Activated CD4-positive, alpha-beta memory T cell treated with anti-CD3 and anti-CD28 coated beads for 36 hours (primary cell): Measurements from ENCODE around the gene WDFY1. TPM values are rescaled to one million over a fixed set of nuclear protein-coding genes. Genes with fewer than 3 reads are reported as not detected.

Source experiments
- CTCF ChIA-PET: fragments of 350-600 bp; sonication (Branson Sonifier 250); formaldehyde crosslinking; loops from one replicate; lab custom pipeline; 2021; ENCODE audit warnings: antibody characterized with exemption, inconsistent platforms; lab: Charles Lee
- POLR2A ChIA-PET: fragments of 350-600 bp; sonication (Branson Sonifier 250); formaldehyde crosslinking; loops from one replicate; lab custom pipeline; 2021; ENCODE audit warnings: antibody characterized with exemption; lab: Charles Lee
- DNase-seq: peaks from one replicate; pipeline ENCODE4 v3.0.0-alpha.2; 2020
- H3K27ac Mint-ChIP-seq: one replicate; pipeline ENCODE4 v1.8.0; 2021; ENCODE audit warnings: mixed read lengths
- H3K27me3 Mint-ChIP-seq: one replicate; pipeline ENCODE4 v1.8.0; 2021; ENCODE audit warnings: mixed read lengths
- H3K36me3 Mint-ChIP-seq: one replicate; pipeline ENCODE4 v1.8.0; 2021; ENCODE audit warnings: mixed read lengths
- H3K4me1 Mint-ChIP-seq: one replicate; pipeline ENCODE4 v1.8.0; 2021; ENCODE audit warnings: low read depth, mixed read lengths
- H3K4me3 Mint-ChIP-seq: one replicate; pipeline ENCODE4 v1.8.0; 2021; ENCODE audit warnings: mild to moderate bottlenecking, mixed read lengths
- H3K9me3 Mint-ChIP-seq: one replicate; pipeline ENCODE4 v1.8.0; 2021; ENCODE audit warnings: mixed read lengths
- intact Hi-C: fragments of 100-400 bp; cut with micrococcal nuclease; formaldehyde crosslinking; loops from one replicate; pipeline ENCODE4 v1.15.1; 2023
- total RNA-seq, 2 experiments: library from RNA; stranded (reverse); gene quantifications; one replicate each; pipeline ENCODE4 v1.2.3, GENCODE V29; 2021

The WDFY1 gene
- total RNA-seq, 2 experiments from 2014 or later = 48.7 to 50.1 TPM

DNA sequence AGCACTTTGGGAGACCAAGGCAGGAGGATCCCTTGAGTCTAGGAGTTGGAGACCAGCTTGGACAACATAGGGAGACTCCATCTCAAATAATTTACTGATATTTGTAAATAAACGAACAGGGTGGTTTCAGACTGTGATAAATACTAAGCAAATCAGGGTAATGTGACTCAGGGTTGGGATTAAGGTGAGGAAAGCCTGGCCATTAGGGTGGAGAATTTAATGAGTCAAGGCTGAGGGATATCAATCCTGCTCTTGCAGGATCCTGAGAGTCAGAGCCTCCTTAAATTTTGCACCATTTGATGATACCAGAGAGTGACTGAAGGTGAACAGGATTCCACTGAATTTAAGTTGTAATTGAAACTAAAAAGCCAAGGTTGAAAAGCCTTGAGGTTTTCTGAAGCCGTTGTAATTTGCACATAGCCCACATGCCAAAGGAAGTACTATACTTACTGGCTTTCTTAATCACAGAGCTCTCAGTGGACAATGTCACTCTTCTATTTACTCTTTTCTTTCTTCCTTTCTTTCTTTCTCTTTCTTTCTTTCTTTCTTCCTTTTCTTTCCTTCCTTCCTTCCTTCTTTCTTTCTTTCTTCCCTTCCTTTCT lies 79.1 kb downstream of the WDFY1 start:
- intact Hi-C loops = no loop called here
- Mint-ChIP-seq H3K4me3 (no peak overlapping the region), H3K4me1 (peaks cover 18% of the 10 kb centered on the region), H3K27ac (no peak overlapping the region), H3K27me3 (no peaks in the 10 kb centered on the region), H3K36me3 (peaks cover 5% of the 10 kb centered on the region), H3K9me3 (no peaks in the 10 kb centered on the region)
- POLR2A ChIA-PET = no interaction called here
- no peak for DNase-seq
- CTCF ChIA-PET = no interaction called here

DNA sequence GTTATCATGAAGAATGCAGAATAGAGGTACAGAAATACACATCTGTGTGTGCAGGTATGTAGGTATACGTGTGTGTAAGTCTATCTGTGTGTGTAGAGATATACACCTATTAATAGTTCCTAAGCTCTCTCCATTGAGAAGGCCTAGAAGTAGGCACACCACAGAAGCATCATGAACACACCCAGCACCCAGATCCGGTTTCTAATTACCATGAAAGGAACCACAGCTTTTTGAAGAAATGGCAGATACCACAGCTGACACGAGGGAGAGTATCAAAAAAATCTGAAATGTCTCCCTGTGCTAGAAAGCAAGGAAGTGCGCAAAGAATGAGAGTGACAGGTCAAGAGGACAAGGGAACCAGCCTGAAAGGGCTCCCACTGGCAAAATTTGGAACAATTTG lies 80.0 kb downstream of the WDFY1 start:
- POLR2A ChIA-PET = no interaction called here
- Mint-ChIP-seq H3K9me3 (no peaks in the 10 kb centered on the region), H3K27ac (no peak overlapping the region), H3K36me3 (peaks cover 5% of the 10 kb centered on the region), H3K27me3 (no peaks in the 10 kb centered on the region), H3K4me1 (peaks cover 18% of the 10 kb centered on the region), H3K4me3 (no peak overlapping the region)
- no peak for DNase-seq
- intact Hi-C loops = no loop called here
- CTCF ChIA-PET = no interaction called here

DNA sequence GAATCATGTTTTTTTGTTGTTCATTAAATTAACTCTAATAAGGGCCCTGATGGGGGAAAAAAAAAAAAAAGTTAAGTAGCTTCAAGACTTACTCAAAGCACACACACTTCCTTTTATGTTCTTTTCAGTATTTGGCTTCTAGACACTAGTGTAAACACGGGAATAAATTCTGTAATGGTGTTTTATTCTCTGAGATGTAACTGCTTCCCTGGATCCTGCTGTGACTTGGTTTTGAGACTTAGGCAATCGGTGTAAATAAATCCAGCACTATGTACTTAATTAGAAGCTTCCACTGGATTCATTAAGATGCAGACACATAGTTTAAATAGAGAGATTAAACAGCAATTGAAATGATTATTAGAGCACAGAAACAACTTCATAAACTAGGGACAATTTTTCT lies 81.6 kb downstream of the WDFY1 start:
- DNase-seq = no peak
- Mint-ChIP-seq H3K27me3 (no peaks in the 10 kb centered on the region), H3K36me3 (no peaks in the 10 kb centered on the region), H3K27ac (no peak overlapping the region), H3K4me3 (no peak overlapping the region), H3K9me3 (no peaks in the 10 kb centered on the region), H3K4me1 (peaks cover 18% of the 10 kb centered on the region)
- intact Hi-C loops = no loop called here
- POLR2A ChIA-PET = no interaction called here
- CTCF ChIA-PET = no interaction called here

DNA sequence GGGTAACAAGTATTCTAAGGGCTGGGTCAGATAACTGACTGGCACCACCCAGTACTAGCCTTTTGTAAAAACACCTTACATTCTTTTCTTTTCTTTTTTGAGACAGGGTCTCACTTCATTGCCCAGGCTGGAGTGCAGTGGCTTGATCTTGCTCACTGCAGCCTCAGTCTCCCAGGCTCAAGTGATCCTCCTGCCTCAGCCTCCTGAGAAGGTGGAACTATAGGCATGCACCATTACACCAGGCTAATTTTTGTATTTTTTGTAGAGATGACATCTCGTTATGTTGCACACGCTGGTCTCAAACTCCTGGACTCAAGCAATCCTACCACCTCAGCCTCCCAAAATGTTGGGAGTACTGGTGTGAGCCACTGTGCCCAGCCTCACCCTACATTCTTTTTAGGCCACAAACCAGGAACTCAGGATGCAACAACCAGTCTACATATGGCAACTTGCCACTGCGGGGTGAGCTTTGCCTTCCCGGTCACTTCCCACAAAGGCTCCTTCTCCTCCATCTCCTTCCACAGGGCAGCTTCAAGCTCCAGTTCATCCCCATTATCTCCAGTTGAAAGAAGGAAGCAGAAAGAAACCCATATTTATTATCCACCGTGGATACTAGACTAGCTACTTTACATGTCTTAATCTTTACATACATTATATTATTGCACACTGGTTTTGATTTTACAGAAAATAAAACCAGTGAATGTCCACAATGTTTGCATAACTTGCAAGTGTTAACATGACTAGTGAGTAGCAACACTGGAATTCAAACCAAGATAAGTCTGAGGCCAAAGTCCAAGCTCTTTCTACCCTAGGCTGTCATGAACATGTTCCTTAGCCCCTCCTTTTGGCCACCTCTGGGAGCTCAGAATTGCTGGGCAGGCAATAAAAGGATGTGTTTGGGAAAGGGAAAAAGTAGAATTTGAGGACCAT lies 84.1 kb downstream of the WDFY1 start:
- intact Hi-C loops = no loop called here
- peaks cover under 1% of the 10 kb centered on the region for H3K36me3 Mint-ChIP-seq
- no peak overlapping the region for H3K27ac Mint-ChIP-seq
- ChIA-PET POLR2A (interaction anchor here (0.6 kb wide), 1 partner anchor 332 kb away, joined by 3 read pairs; no protein-coding TSS in a partner anchor), CTCF (interaction anchor here (0.7 kb wide), 1 partner anchor 206 kb away, joined by 3 read pairs; no protein-coding TSS in a partner anchor)
- DNase-seq = no peak
- H3K4me3 Mint-ChIP-seq = no peak overlapping the region
- peaks cover 11% of the 10 kb centered on the region for H3K4me1 Mint-ChIP-seq
- no peaks in the 10 kb centered on the region for H3K27me3 Mint-ChIP-seq
- no peaks in the 10 kb centered on the region for H3K9me3 Mint-ChIP-seq

DNA sequence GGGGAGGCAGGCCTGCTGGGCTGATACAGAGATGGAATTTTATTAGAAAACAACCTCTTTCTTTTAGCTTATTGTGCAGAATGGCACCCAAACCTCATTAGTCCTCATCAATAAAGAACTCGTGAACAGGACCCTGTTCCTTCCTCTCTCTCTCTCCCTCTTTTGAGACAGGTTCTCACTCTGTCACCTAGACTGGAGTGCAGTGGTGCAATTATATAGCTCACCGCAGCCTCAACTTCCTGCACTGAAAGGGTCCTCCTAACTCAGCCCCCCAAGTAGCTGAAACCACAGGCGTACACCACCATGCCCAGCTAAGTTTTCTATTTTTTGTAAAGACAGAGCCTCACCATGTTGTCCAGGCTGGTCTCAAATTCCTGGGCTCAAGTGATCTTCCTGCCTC lies 86.1 kb downstream of the WDFY1 start:
- H3K27me3 Mint-ChIP-seq = no peaks in the 10 kb centered on the region
- ChIA-PET CTCF (no interaction called here), POLR2A (no interaction called here)
- DNase-seq = no peak
- H3K36me3 Mint-ChIP-seq = peaks cover 3% of the 10 kb centered on the region
- no peak overlapping the region for H3K27ac Mint-ChIP-seq
- intact Hi-C loops = no loop called here
- no peaks in the 10 kb centered on the region for H3K9me3 Mint-ChIP-seq
- H3K4me1 Mint-ChIP-seq = no peaks in the 10 kb centered on the region
- H3K4me3 Mint-ChIP-seq = no peak overlapping the region

DNA sequence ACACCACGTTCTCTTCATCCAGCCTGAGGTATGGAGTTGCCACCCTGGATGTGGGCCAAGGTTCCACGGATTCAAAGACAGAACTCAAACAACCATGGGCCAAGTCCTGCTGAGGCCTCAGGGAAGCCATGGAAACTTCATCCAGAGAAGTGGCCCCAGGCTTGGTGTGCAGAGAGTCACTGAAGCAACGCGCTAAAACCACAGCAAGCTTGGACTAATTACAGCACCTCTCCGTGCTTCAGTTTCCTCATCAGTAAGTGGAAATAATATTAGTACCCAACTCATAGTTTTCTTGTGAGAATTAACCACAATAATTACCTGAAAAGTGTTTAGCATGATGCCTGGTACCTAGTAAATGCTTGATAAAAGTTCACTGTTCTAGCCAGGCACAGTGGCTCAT lies 88.6 kb downstream of the WDFY1 start:
- Mint-ChIP-seq H3K9me3 (no peaks in the 10 kb centered on the region), H3K4me1 (peaks cover under 1% of the 10 kb centered on the region), H3K27ac (no peak overlapping the region), H3K36me3 (peaks cover 9% of the 10 kb centered on the region), H3K4me3 (no peak overlapping the region), H3K27me3 (no peaks in the 10 kb centered on the region)
- CTCF ChIA-PET = no interaction called here
- intact Hi-C loops = no loop called here
- DNase-seq = no peak
- POLR2A ChIA-PET = no interaction called here

DNA sequence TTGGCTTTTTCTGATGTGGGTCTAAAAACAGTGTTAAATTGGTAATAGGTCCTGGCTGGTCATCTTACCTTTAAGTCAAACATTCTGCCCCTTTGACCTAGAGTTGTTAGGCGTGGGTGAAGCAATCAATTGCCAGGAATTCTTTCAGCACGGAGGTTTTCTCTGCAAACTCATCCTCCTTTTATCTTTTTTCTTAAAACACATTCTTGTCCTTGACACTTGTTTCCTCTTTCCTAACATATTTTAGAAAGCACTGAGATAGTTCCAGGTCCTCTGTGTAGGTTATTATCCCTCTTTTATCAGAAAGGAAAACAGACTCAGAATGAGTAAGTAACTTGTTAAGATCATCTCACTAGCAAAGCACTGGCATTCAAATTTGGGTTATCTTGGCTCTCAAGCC lies 89.1 kb downstream of the WDFY1 start:
- intact Hi-C loops = no loop called here
- H3K27ac Mint-ChIP-seq = no peak overlapping the region

DNA sequence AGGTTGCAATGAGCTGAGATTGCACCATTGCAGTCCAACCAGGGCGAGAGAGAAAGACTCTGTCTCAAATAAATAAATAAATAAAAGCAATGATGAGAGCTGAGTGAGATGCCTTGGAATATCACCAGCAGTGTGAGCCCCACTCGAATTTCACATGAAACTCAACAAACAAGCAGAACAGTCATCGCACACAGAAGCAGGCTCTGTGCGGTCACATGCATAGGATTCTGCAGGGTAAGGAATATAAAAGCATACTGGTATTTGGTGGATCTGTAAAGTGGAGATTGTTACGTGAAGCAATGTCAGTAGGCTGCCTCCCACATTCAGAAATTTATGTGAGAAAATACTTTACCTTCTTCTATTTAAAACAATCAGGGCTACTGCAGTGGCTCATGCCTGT lies 89.7 kb downstream of the WDFY1 start:
- DNase-seq = no peak
- no peaks in the 10 kb centered on the region for H3K9me3 Mint-ChIP-seq
- CTCF ChIA-PET = no interaction called here
- no peak overlapping the region for H3K27ac Mint-ChIP-seq
- POLR2A ChIA-PET = no interaction called here
- H3K4me1 Mint-ChIP-seq = peaks cover 4% of the 10 kb centered on the region
- no peaks in the 10 kb centered on the region for H3K27me3 Mint-ChIP-seq
- H3K4me3 Mint-ChIP-seq = no peak overlapping the region
- intact Hi-C loops = no loop called here
- H3K36me3 Mint-ChIP-seq = peaks cover 19% of the 10 kb centered on the region

More for the DNA sequence above, 89.1 kb downstream of the WDFY1 start:
- H3K4me1 Mint-ChIP-seq = peaks cover 4% of the 10 kb centered on the region
- no peak for DNase-seq
- POLR2A ChIA-PET = no interaction called here
- H3K9me3 Mint-ChIP-seq = no peaks in the 10 kb centered on the region
- no peaks in the 10 kb centered on the region for H3K27me3 Mint-ChIP-seq
- CTCF ChIA-PET = no interaction called here
- no peak overlapping the region for H3K4me3 Mint-ChIP-seq
- H3K36me3 Mint-ChIP-seq = peaks cover 15% of the 10 kb centered on the region

DNA sequence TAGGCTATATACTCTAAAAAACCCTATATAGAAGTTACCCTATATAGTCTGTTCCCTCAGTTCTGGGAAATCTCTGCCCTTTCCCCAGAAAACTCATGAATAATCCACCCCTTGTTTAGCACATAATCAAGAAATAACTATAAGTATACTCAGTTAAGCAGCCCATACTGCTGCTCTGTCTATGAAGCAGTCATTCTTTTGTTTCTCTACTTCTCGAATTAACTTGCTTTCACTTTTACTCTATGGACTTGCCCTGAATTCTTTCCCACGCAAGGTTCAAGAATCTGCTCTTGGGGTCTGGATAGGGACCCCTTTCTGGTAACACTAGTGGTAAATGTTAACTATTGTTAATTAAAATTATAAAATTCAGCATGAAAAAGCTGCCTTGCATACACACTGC lies 90.4 kb downstream of the WDFY1 start:
- Mint-ChIP-seq H3K4me1 (peaks cover 4% of the 10 kb centered on the region), H3K4me3 (no peak overlapping the region), H3K9me3 (no peaks in the 10 kb centered on the region), H3K27me3 (no peaks in the 10 kb centered on the region), H3K27ac (no peak overlapping the region), H3K36me3 (peaks cover 23% of the 10 kb centered on the region)
- CTCF ChIA-PET = no interaction called here
- no peak for DNase-seq
- intact Hi-C loops = no loop called here
- POLR2A ChIA-PET = no interaction called here

DNA sequence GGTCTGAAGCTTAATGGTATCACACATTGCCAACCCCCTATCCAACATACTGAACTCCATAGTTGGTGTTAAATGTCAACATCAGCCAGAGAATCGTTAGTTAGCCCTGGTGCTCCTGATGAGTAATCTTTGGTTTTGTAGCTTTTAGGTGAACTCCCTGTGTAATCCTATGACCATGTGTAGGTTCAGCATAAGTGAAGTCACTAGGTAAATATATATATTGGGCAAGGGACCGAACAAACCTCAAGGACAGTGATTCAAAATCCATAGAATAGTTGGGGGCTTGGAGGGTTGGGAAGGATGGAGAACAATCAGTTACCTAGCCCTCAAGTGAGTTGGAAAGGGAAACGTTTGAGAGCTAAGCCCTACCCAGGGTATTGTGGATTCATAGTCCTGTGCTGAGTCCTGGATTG lies 91.7 kb downstream of the WDFY1 start:
- Mint-ChIP-seq H3K36me3 (peaks cover 34% of the 10 kb centered on the region), H3K27me3 (no peaks in the 10 kb centered on the region), H3K27ac (no peak overlapping the region), H3K4me1 (peaks cover 4% of the 10 kb centered on the region), H3K9me3 (peaks cover 6% of the 10 kb centered on the region), H3K4me3 (no peak overlapping the region)
- CTCF ChIA-PET = no interaction called here
- intact Hi-C loops = no loop called here
- POLR2A ChIA-PET = no interaction called here
- no peak for DNase-seq

DNA sequence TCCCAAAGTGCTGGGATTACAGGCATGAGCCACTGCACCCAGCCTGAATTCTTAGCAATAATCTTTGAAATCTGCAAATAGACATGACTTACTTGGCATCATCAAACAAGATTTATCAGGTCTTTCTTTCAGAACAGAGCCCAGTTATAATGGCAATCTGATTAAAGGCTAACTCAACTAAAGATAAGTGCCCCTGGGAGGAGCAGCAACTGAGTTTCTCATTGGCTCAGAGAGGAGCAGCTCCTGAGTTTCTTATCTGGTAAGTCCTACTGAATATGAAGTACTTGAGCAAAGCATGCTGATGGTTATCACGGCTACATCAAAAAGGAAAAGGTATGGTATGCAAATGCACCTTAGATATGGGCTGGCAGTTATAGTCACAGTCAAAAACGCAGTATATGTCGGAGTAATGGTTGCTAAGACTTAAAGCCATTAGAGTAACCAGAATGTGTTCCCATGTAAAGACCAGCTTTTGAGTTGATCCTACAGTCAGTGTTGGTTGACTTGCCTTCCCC lies 92.8 kb downstream of the WDFY1 start:
- peaks cover 6% of the 10 kb centered on the region for H3K9me3 Mint-ChIP-seq
- POLR2A ChIA-PET = no interaction called here
- peaks cover 34% of the 10 kb centered on the region for H3K36me3 Mint-ChIP-seq
- no peak overlapping the region for H3K4me3 Mint-ChIP-seq
- DNase-seq = no peak
- H3K4me1 Mint-ChIP-seq = peaks cover 11% of the 10 kb centered on the region
- no peaks in the 10 kb centered on the region for H3K27me3 Mint-ChIP-seq
- CTCF ChIA-PET = no interaction called here
- no peak overlapping the region for H3K27ac Mint-ChIP-seq
- intact Hi-C loops = no loop called here

DNA sequence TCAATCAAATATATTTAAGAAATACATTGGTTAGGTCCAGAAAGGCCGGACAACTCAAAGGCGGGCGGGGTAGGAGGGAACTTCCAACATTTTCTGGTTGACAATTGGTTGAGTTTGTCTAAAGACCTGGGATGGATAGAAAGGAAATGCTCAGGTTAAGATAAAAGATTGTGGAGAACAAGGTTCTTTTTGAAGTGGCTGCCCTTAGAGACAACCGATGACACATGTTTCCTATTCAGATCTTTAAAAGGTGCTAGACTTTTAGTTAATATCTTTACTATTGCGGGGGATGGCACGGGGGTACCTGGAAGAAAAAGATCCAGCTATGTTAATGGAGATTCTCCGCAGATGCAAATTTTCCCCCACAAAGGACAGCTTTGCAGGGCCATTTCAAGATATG lies 97.7 kb downstream of the WDFY1 start:
- Mint-ChIP-seq H3K27me3 (no peaks in the 10 kb centered on the region), H3K9me3 (peaks cover 6% of the 10 kb centered on the region), H3K36me3 (peaks cover 30% of the 10 kb centered on the region), H3K4me3 (no peak overlapping the region), H3K4me1 (peaks cover 15% of the 10 kb centered on the region), H3K27ac (no peak overlapping the region)
- intact Hi-C loops = no loop called here
- CTCF ChIA-PET = no interaction called here
- POLR2A ChIA-PET = no interaction called here
- no peak for DNase-seq
